HUES64 (cell line): Measurements from ENCODE around the gene CAPS2. TPM values are rescaled to one million over a fixed set of nuclear protein-coding genes. Genes with fewer than 3 reads are reported as not detected.
"Not testable (repeated sequence)": the region's sequence is repeated elsewhere in the genome, so short reads cannot be mapped to it uniquely, and the experiment has no call there.

ENCODE experiments used
- H3K27ac ChIP-seq: 2 replicates; pipeline ENCODE4 v1.7.0; 2013; ENCODE audit warnings: low read depth, low read length, inconsistent platforms
- H3K27me3 ChIP-seq: 2 replicates; pipeline ENCODE4 v1.6.1; 2013; ENCODE audit warnings: mild to moderate bottlenecking, low read length; ENCODE audit not compliant: insufficient read depth
- H3K36me3 ChIP-seq: 2 replicates; pipeline ENCODE4 v1.6.1; 2013; ENCODE audit warnings: mild to moderate bottlenecking, low read length; ENCODE audit not compliant: insufficient read depth
- H3K4me1 ChIP-seq: 2 replicates; pipeline ENCODE4 v1.6.1; 2013; ENCODE audit warnings: mild to moderate bottlenecking, low read length, moderate library complexity; ENCODE audit not compliant: insufficient read depth
- H3K4me3 ChIP-seq: 2 replicates; pipeline ENCODE4 v1.5.1; 2013; ENCODE audit warnings: mild to moderate bottlenecking, low read length, moderate library complexity
- H3K9ac ChIP-seq: 2 replicates; pipeline ENCODE4 v1.6.1; 2013; ENCODE audit warnings: mild to moderate bottlenecking, low read depth, low read length
- H3K9me3 ChIP-seq: 2 replicates; pipeline ENCODE4 v1.6.1; 2013; ENCODE audit warnings: low read depth, low read length; ENCODE audit not compliant: insufficient read depth
- WGBS: fragments of 150-250, 120-280 bp; methylation state at CpG from one replicate; pipeline ENCODE4 v1.1.7; 2013; ENCODE audit warnings: missing lambda C conversion rate; 5-methylcytosine and 5-hydroxymethylcytosine counted together
- polyA plus RNA-seq, 2 experiments: library from polyadenylated mRNA; stranded (reverse); fragments of 50-300 nt; gene quantifications; one replicate each; pipeline ENCODE4 v1.2.3, GENCODE V29; 2013

Gene CAPS2
- 2.1 TPM for polyA plus RNA-seq (2013, experiment 1 of 2)
- polyA plus RNA-seq (2013, experiment 2 of 2): 3.7 TPM

DNA sequence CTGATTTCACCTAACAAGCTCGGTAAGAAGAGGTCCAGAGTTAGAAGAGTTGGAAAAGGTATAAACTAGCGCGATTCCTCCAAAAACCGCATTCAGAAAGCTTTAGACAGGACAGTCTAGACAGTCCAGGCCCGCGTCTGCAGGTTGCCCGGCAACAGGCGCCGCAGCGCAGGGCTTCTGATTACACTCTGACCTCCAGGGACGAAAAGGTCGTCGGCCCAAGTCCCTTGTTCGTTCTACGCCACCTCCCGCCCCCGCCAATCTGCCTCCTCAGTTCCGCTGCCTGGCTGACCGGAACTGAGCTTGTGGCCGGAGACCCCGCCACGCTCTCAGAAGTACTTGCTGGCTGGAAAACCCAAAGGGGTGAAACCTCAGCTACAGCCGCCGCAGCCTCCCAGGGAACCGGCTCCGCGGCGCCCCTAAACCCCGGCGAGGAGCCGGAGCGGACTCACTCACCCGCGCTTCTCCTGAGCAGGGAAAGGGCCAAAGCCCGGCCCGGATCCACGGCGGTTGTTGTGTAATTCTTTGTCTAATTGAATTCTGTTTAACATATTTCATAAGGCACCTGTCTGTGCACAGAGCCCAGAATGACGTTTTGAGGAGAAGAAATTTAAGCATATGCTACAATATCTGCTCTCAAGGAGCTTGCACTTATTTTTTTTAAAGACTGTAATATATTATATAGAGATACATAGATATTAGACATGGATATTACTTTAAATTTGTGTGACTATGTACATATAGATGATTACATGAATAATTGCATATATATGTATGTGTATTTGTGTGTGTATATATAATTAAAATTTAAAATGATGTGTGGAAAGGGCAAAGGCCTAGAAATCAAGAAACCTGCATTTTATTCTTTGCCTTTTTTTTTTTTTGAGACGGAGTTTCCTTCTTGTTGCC is at the start of gene CAPS2:
Gene CAPS2 (minus strand): TSS at position 407 of the 909 bp plus-strand sequence. CDS start 3,826 bp downstream, outside the sequence.
- H3K27ac ChIP-seq: peak within 1 kb of the TSS; percentile 15; the same call in 1 of the 2 replicates
- WGBS: 5% methylated on average over 39 of the region's 40 CpGs

DNA sequence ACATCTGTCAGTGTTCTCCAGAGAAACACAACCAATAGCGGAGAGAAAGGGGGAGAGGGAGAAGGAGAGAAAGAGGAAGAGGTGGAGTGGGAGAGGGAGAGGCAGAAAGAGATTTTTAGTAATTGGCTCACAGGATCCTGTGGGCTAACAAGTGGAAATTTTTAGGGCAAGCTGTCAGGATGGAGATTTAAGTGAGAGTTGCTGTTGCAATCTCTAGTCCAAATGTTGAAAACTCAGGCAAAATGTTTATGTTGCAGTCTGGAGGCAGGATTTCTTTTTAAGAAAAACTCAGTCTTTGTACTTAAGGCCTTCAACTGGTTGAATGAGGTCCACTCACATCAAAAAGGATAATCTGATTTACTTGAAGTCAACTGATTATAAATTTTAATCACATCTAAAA is 48.2 kb upstream of the CAPS2 start:
- Histone ChIP-seq H3K9me3 (no peaks in the 10 kb centered on the region), H3K27me3 (no peaks in the 10 kb centered on the region), H3K4me3 (no peak overlapping the region), H3K27ac (no peak overlapping the region), H3K4me1 (peaks cover 5% of the 10 kb centered on the region; the same call in 1 of the 2 replicates), H3K9ac (no peak overlapping the region), H3K36me3 (no peaks in the 10 kb centered on the region)
- WGBS: 91% methylated on average over 1 of the region's 1 CpG

More for the DNA sequence above, at the start of gene CAPS2:
- H3K27me3 ChIP-seq: 0 out of 2 replicates have a peak, but pooled peaks cover 3% of the 10 kb centered on the region
- H3K4me3 ChIP-seq: peak within 1 kb of the TSS; percentile 72
- no peaks in the 10 kb centered on the region for H3K36me3 ChIP-seq
- H3K9ac ChIP-seq: peak within 1 kb of the TSS; percentile 63
- no peaks in the 10 kb centered on the region for H3K9me3 ChIP-seq
- H3K4me1 ChIP-seq: peaks cover 12% of the 10 kb centered on the region

DNA sequence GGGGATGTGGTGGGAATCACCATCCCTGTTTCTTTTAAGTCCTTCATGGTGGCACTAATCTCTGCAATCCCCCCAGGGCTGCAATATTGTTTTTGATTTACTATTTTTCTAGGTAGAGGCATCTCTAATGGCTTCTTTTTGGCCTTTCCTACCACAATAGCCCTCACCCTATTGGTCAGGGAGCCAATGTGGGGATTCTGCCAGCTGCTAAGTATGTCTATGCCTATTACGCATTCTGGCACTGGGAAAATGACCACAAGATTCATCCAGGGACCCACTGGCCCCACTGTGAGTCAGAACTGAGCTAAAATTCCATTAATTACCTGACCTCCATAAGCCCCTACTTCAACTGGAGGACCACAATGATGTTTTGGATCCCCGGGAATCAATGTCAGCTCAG is 44.8 kb upstream of the CAPS2 start:
- H3K36me3 ChIP-seq: peaks cover 16% of the 10 kb centered on the region; the same call in 1 of the 2 replicates
- no peaks in the 10 kb centered on the region for H3K9me3 ChIP-seq
- H3K4me3 ChIP-seq: no peak overlapping the region
- no peaks in the 10 kb centered on the region for H3K27me3 ChIP-seq
- 98% methylated on average over 2 of the region's 2 CpGs for WGBS
- peaks cover 5% of the 10 kb centered on the region; the same call in 1 of the 2 replicates for H3K4me1 ChIP-seq
- no peak overlapping the region for H3K9ac ChIP-seq
- H3K27ac ChIP-seq: no peak overlapping the region

DNA sequence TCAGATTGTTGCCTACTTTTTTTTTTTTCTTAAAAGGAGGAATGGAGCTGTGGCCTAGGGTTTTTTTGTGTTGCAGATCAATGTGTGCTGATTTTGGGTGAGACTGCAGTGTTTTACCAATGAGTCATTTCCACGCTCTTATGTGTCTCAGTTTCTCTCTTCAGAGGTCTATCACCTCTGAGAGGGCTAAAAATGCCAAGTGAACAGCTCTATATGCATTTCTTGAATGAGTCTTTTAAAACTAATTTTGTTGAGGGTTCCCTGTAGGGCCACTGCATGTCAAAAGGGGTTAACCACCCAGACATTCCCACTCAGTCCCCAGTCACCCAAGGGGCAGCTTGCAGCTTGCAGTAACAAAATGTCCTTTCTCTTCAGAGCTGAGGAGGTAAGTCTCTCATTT is 36.5 kb upstream of the CAPS2 start:
- Histone ChIP-seq H3K36me3 (peaks cover 15% of the 10 kb centered on the region; the same call in 1 of the 2 replicates), H3K27ac (peak overlapping the region; percentile 82; the same call in 1 of the 2 replicates), H3K4me3 (peak overlapping the region; percentile 55), H3K9ac (peak overlapping the region; percentile 43; the same call in 1 of the 2 replicates), H3K9me3 (no peaks in the 10 kb centered on the region), H3K4me1 (peaks cover 40% of the 10 kb centered on the region), H3K27me3 (no peaks in the 10 kb centered on the region)
- 46% methylated on average over 1 of the region's 1 CpG for WGBS

DNA sequence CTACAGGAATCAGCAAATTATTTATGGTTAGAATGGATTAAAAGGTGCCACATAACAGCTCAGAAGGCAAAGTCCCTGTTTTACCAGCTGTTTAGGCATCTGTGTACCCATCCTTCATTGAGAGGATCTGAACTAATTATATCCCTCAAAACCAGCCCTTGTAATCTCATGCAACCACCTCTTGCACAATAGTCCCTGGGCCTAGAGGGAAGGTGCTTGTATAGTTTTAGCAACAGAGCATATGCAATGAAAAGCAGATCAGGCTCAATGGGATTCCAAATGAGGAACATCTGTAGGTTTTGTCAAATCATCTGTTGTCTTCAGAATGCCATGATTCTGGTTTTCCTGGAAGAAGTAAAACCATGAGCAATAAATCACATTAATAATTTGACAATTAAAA is 34.8 kb upstream of the CAPS2 start:
- H3K27ac ChIP-seq: 0 out of 2 replicates have a peak overlapping the region, but pooled peaks have one; percentile 5
- no peak overlapping the region for H3K9ac ChIP-seq
- no peaks in the 10 kb centered on the region; the same call in 1 of the 2 replicates for H3K9me3 ChIP-seq
- H3K36me3 ChIP-seq: no peaks in the 10 kb centered on the region
- H3K4me1 ChIP-seq: peaks cover 40% of the 10 kb centered on the region
- H3K27me3 ChIP-seq: no peaks in the 10 kb centered on the region
- no peak overlapping the region for H3K4me3 ChIP-seq

DNA sequence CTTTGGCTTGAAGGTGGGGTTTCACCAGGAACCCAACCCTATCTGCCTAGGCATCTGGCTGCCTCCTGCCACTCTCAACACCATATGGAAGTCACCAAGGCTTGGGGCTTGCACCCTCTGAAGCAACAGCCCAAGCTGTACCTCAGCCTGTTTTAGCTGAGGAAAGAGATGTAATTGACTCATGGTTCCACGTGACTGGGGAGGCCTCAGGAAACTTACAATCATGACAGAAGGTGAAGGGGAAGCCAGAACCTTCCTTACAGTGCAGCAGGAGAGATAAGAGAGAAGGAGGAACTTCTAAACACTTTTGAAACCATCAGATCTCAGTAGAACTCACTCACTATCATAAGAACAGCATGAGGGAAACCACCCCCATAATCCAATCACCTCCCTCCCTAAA is 31.3 kb upstream of the CAPS2 start:
- Histone ChIP-seq H3K9ac (no peak overlapping the region), H3K27me3 (no peaks in the 10 kb centered on the region), H3K4me3 (no peak overlapping the region), H3K4me1 (peaks cover 18% of the 10 kb centered on the region), H3K36me3 (no peaks in the 10 kb centered on the region), H3K27ac (no peak overlapping the region), H3K9me3 (no peaks in the 10 kb centered on the region; the same call in 1 of the 2 replicates)
- WGBS: 89% methylated on average over 1 of the region's 1 CpG

DNA sequence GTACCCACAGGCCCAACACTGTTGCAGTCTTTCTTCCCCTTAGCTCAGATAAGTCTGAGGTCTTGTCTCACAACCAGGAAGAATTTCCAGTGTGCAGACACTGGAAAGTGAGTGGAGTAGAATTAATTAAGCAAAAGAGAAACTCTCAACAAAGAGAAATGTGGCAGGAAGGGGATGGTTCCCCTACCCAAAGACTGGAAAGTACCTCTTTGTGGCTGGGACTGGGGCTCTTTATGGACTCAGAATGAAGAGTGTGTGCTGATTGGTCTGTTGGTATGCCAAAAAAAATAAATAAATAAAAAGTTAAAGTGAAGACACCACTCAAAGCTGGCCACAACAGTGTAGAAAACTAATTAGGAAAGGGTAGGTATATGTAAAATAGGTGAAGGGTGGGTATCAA is 30.8 kb upstream of the CAPS2 start:
- no peak overlapping the region for H3K4me3 ChIP-seq
- peaks cover 13% of the 10 kb centered on the region for H3K4me1 ChIP-seq
- H3K27me3 ChIP-seq: no peaks in the 10 kb centered on the region
- H3K27ac ChIP-seq: no peak overlapping the region
- no peaks in the 10 kb centered on the region for H3K36me3 ChIP-seq
- H3K9me3 ChIP-seq: peaks cover under 1% of the 10 kb centered on the region; the same call in 1 of the 2 replicates
- no peak overlapping the region for H3K9ac ChIP-seq

DNA sequence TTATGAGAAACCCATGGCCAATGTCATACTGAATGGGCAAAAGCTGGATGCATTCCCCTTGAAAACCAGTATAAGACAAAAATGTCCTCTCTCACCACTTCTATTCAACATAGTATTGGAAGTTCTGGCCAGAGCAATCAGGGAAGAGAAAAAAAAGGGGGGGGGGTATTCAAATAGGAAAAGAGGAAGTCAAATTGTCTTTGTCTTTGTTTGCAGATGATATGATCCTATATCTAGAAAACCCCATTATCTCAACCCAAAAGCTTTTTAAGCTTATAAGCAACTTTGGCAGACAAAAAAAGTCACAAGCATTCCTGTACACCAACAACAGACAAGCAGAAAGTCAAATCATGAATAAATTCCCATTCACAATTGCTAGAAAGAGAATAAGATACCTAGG is 23.9 kb upstream of the CAPS2 start:
- no peak overlapping the region for H3K9ac ChIP-seq
- H3K9me3 ChIP-seq: peaks cover 13% of the 10 kb centered on the region
- H3K4me3 ChIP-seq: no peak overlapping the region
- H3K36me3 ChIP-seq: no peaks in the 10 kb centered on the region
- no peaks in the 10 kb centered on the region for H3K27me3 ChIP-seq
- H3K27ac ChIP-seq: no peak overlapping the region
- no peaks in the 10 kb centered on the region for H3K4me1 ChIP-seq

DNA sequence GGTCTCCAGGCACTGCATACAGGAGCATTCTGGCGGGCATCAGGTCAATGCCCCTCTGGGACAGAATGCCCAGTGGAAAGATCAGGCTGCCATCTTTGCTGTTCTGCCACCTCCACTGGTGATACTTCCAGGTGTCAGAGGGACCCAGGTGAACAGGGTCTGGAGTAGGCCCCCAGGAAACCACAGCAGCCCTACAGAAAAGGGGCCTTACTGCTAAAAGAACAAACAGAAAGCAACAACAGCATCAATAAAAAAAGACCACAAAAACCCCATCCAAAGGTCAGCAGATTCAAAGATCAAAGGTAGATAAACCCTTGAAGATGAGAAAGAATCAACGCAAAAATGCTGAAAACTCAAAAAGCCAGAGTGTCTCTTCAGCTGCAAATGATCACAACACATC is 20.3 kb upstream of the CAPS2 start:
- WGBS: 96% methylated on average over 2 of the region's 2 CpGs

DNA sequence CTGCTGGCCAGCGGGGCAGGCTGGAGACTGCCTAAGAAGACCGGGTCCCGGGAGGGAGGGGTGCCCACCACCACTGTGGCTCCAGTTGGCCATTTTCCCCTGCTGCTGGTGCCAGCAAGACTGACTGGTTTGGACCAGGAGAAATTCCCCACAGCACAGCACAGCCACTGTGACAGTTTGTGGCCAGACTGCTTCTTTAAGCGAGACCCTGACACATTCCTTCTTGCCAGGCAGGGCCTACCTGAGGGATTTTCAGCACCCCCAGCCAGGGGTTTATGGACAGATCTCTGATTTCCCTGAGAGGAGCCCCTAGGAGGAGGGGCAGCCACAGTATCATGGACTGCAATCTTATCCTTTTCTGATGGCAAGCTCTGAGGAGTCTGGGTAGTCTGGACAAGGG is 19.8 kb upstream of the CAPS2 start:
- Histone ChIP-seq H3K9me3 (peaks cover 3% of the 10 kb centered on the region; the same call in 1 of the 2 replicates), H3K36me3 (no peaks in the 10 kb centered on the region), H3K27me3 (no peaks in the 10 kb centered on the region), H3K4me1 (no peaks in the 10 kb centered on the region; the same call in 1 of the 2 replicates), H3K9ac (no peak overlapping the region), H3K27ac (no peak overlapping the region), H3K4me3 (no peak overlapping the region)
- 93% methylated on average over 4 of the region's 4 CpGs for WGBS

More for the DNA sequence above, 20.3 kb upstream of the CAPS2 start:
- no peak overlapping the region for H3K27ac ChIP-seq
- no peak overlapping the region for H3K4me3 ChIP-seq
- H3K27me3 ChIP-seq: no peaks in the 10 kb centered on the region
- no peaks in the 10 kb centered on the region; the same call in 1 of the 2 replicates for H3K4me1 ChIP-seq
- no peaks in the 10 kb centered on the region for H3K36me3 ChIP-seq
- no peak overlapping the region for H3K9ac ChIP-seq
- peaks cover 7% of the 10 kb centered on the region for H3K9me3 ChIP-seq

DNA sequence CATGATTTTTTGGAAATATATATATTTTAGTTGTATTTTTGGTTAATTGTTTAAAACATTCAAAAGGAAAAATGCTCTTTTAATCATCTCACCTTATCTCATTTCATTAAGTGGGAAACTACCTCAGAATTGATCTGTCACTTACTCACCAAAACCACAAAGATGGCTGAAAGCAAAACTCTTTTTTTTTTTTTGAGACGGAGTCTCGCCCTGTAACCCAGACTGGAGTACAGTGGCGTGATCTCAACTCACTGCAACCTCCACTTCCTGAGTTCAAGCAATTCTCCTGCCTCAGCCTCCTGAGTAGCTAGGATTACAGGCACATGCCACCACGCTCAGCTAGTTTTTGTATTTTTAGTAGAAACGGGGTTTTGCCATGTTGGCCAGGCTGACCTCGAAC is 16.1 kb upstream of the CAPS2 start:
- H3K9ac ChIP-seq, H3K36me3 ChIP-seq, H3K27me3 ChIP-seq, H3K27ac ChIP-seq, H3K4me3 ChIP-seq, H3K9me3 ChIP-seq, H3K4me1 ChIP-seq: not testable (repeated sequence)
- 97% methylated on average over 6 of the region's 6 CpGs for WGBS
